22Rv1 (cell line): Measurements from ENCODE around the gene C19orf25.

Source experiments
- CTCF ChIP-seq: fragments of 450-650 bp; IDR thresholded peaks from 2 replicates; pipeline ENCODE4 v1.5.1; 2017; ENCODE audit warnings: mild to moderate bottlenecking
- ZFX ChIP-seq: fragments of 450-650 bp; IDR thresholded peaks from 2 replicates; pipeline ENCODE4 v1.6.1; 2017; ENCODE audit warnings: antibody characterized with exemption, borderline replicate concordance

GRCh38 chr19:1430246-1430645 lies 48.8 kb downstream of the C19orf25 start:
- no peak for TF ChIP-seq CTCF
- TF ChIP-seq ZFX = no peak
